Ishikawa (cell line): Measurements from ENCODE around the gene C1QTNF9B.

Source experiments
- CREB1 ChIP-seq: IDR thresholded peaks from 2 replicates; pipeline ENCODE4 v1.6.1; 2012; ENCODE audit warnings: low read depth
- RAD21 ChIP-seq: IDR thresholded peaks from 2 replicates; pipeline ENCODE4 v1.6.1; 2012; ENCODE audit warnings: low read depth
- REST ChIP-seq: IDR thresholded peaks from 2 replicates; pipeline ENCODE4 v1.6.1; 2012; ENCODE audit warnings: low read depth, mild to moderate bottlenecking
- YY1 ChIP-seq: IDR thresholded peaks from 2 replicates; pipeline ENCODE4 v1.6.1; 2012; ENCODE audit warnings: low read depth

- TF ChIP-seq CREB1 = no peak
- no peak for TF ChIP-seq RAD21
- no peak for TF ChIP-seq REST
- TF ChIP-seq YY1 = no peak
These were observed 53.2 kb downstream of the C1QTNF9B start for GRCh38 chr13:23844132-23844531.
